DOHH2 (cell line): Measurements from ENCODE around the gene PPP6R1.

Experiments used
- H3F3A ChIP-seq: fragments of 200-600 bp; sonication (generic), shearing (Covaris generic); 2 replicates; pipeline ENCODE4 v1.6.0; 2016; ENCODE audit warnings: antibody characterized with exemption, mild to moderate bottlenecking; ENCODE audit not compliant: control insufficient read depth, insufficient read depth
- H3K27ac ChIP-seq: fragments of 200-600 bp; sonication (generic); 2 replicates; pipeline ENCODE4 v1.5.1; 2014; ENCODE audit warnings: low read depth, mild to moderate bottlenecking, low read length, moderate library complexity
- H3K27me3 ChIP-seq: fragments of 200-600 bp; sonication (generic); 2 replicates; pipeline ENCODE4 v1.6.1; 2014; ENCODE audit warnings: mild to moderate bottlenecking, low read length, mixed read lengths; ENCODE audit not compliant: control insufficient read depth
- H3K36me3 ChIP-seq: fragments of 200-600 bp; sonication (generic); 2 replicates; pipeline ENCODE4 v1.6.1; 2014; ENCODE audit warnings: mild to moderate bottlenecking, low read length, moderate library complexity, mixed read lengths; ENCODE audit not compliant: control insufficient read depth
- H3K4me1 ChIP-seq: fragments of 200-600 bp; sonication (generic); 2 replicates; pipeline ENCODE4 v1.6.1; 2014; ENCODE audit warnings: mild to moderate bottlenecking, low read length, mixed read lengths; ENCODE audit not compliant: control insufficient read depth
- H3K4me2 ChIP-seq: fragments of 200-600 bp; sonication (generic); 2 replicates; pipeline ENCODE4 v1.6.0; 2014; ENCODE audit warnings: mild to moderate bottlenecking, low read length, moderate library complexity
- H3K4me3 ChIP-seq: fragments of 200-600 bp; sonication (generic); 2 replicates; pipeline ENCODE4 v1.5.1; 2014; ENCODE audit warnings: mild to moderate bottlenecking, low read length, mixed read lengths
- H3K79me2 ChIP-seq: fragments of 200-600 bp; sonication (generic); 2 replicates; pipeline ENCODE4 v1.6.1; 2014; ENCODE audit warnings: mild to moderate bottlenecking, low read length, mixed read lengths; ENCODE audit not compliant: control insufficient read depth
- H3K9me2 ChIP-seq: fragments of 200-600 bp; sonication (generic); replicated peaks from 2 replicates; pipeline ENCODE4 v1.6.1; 2014; ENCODE audit warnings: mild to moderate bottlenecking, low read length, mixed read lengths; ENCODE audit not compliant: control insufficient read depth
- H3K9me3 ChIP-seq: fragments of 200-600 bp; sonication (generic); 2 replicates; pipeline ENCODE4 v1.6.1; 2014; ENCODE audit warnings: antibody characterized with exemption, low read length, mixed read lengths; ENCODE audit not compliant: control insufficient read depth, insufficient read depth
- H4K20me1 ChIP-seq: fragments of 200-600 bp; sonication (generic); 2 replicates; pipeline ENCODE4 v1.6.0; 2014; ENCODE audit warnings: low read depth, mild to moderate bottlenecking, antibody characterized with exemption, low read length, moderate library complexity; ENCODE audit not compliant: control insufficient read depth, insufficient read depth
- CTCF ChIP-seq: fragments of 200-600 bp; sonication (generic); IDR thresholded peaks from one replicate; pipeline ENCODE4 v1.5.1; 2014; ENCODE audit warnings: antibody characterized with exemption, mild to moderate bottlenecking, low read depth, low read length; ENCODE audit not compliant: poor library complexity, severe bottlenecking
- EZH2phosphoT487 ChIP-seq: fragments of 200-600 bp; sonication (generic); IDR thresholded peaks from 2 replicates; pipeline ENCODE4 v1.6.1; 2017; ENCODE audit warnings: borderline replicate concordance, mild to moderate bottlenecking, antibody characterized with exemption, low read length, moderate library complexity, mixed read lengths

The PPP6R1 gene

GRCh38 chr19:55277494-55277893 is 18.7 kb upstream of the PPP6R1 start:
- peak overlapping the region; percentile 72 for H3K4me3 ChIP-seq
- H3K4me2 ChIP-seq: peak overlapping the region; percentile 92
- H3K9me3 ChIP-seq: no peaks in the 10 kb centered on the region
- 0 out of 2 replicates have a peak, but pooled peaks cover 9% of the 10 kb centered on the region for H4K20me1 ChIP-seq
- peaks cover 29% of the 10 kb centered on the region for H3K36me3 ChIP-seq
- H3K27me3 ChIP-seq: no peaks in the 10 kb centered on the region; the same call in 1 of the 2 replicates
- H3K4me1 ChIP-seq: peaks cover 67% of the 10 kb centered on the region
- peaks cover 14% of the 10 kb centered on the region for H3K79me2 ChIP-seq
- no peak for TF ChIP-seq CTCF
- TF ChIP-seq EZH2phosphoT487: no peak
- H3K9me2 ChIP-seq: no peaks in the 10 kb centered on the region
- peaks cover 28% of the 10 kb centered on the region for H3F3A ChIP-seq
- peak overlapping the region; percentile 94 for H3K27ac ChIP-seq

DNA sequence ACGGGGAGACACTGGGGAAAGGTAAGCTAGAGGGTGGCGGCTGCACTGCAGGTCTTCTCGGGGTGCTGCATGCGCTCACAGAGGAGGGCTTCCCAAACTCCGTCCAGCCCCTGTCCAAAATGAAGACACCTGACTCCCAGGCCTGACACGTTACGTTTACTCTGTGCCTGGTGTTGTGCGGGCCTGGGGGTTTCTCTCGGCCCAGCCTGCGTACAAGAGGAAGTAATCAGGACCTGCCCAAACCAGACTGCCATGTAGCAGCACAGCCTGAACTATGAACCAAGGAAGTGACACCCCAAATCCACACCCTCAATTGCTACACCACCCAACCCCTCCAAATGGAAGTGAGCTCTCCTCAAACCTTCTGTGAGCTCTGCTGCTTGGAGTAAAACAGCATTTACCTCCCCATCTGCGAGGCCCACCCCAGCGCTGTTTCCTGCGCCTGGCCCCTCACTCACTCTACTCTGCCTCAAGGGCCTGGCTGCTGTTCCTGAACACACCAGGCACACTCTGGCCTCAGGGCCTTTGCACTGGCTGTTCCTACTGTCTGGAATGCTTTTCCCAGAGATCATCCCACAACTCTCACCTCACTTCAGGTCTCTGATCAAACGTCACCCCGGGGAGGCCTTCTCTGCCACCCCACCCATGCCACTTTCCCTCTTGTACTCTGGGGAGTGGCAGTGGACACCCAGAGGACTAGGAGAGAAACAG is 18.1 kb upstream of the PPP6R1 start:
- H3K9me3 ChIP-seq: no peaks in the 10 kb centered on the region
- 0 out of 2 replicates have a peak, but pooled peaks cover 9% of the 10 kb centered on the region for H4K20me1 ChIP-seq
- peaks cover 67% of the 10 kb centered on the region for H3K4me1 ChIP-seq
- H3K4me3 ChIP-seq: peak overlapping the region; percentile 72
- peaks cover 29% of the 10 kb centered on the region for H3K36me3 ChIP-seq
- H3K4me2 ChIP-seq: peak overlapping the region; percentile 92
- no peak for TF ChIP-seq EZH2phosphoT487
- no peak for TF ChIP-seq CTCF
- H3K9me2 ChIP-seq: no peaks in the 10 kb centered on the region
- H3F3A ChIP-seq: peaks cover 28% of the 10 kb centered on the region
- H3K27me3 ChIP-seq: no peaks in the 10 kb centered on the region; the same call in 1 of the 2 replicates
- peak overlapping the region; percentile 94 for H3K27ac ChIP-seq
- peaks cover 14% of the 10 kb centered on the region for H3K79me2 ChIP-seq

- peak overlapping the region; percentile 94 for H3K27ac ChIP-seq
Observed at GRCh38 chr19:55275851-55276719, 17.3 kb upstream of the PPP6R1 start.

More at GRCh38 chr19:55275851-55276719, 17.3 kb upstream of the PPP6R1 start:
- H3K4me3 ChIP-seq: peak overlapping the region; percentile 72
- H3K36me3 ChIP-seq: peaks cover 29% of the 10 kb centered on the region
- 0 out of 2 replicates have a peak, but pooled peaks cover 9% of the 10 kb centered on the region for H4K20me1 ChIP-seq
- peak overlapping the region; percentile 92 for H3K4me2 ChIP-seq
- H3K27me3 ChIP-seq: no peaks in the 10 kb centered on the region; the same call in 1 of the 2 replicates
- peaks cover 14% of the 10 kb centered on the region for H3K79me2 ChIP-seq
- peaks cover 60% of the 10 kb centered on the region for H3K4me1 ChIP-seq
- peaks cover 28% of the 10 kb centered on the region for H3F3A ChIP-seq
- TF ChIP-seq CTCF: no peak
- TF ChIP-seq EZH2phosphoT487: no peak
- no peaks in the 10 kb centered on the region for H3K9me2 ChIP-seq
- H3K9me3 ChIP-seq: no peaks in the 10 kb centered on the region
